ENCODE results near the gene GRN. TPM values are rescaled to one million over a fixed set of nuclear protein-coding genes. Genes with fewer than 3 reads are reported as not detected.

Gene GRN
- total RNA-seq, 1 experiment from 2014 or later: 400 TPM

DNA sequence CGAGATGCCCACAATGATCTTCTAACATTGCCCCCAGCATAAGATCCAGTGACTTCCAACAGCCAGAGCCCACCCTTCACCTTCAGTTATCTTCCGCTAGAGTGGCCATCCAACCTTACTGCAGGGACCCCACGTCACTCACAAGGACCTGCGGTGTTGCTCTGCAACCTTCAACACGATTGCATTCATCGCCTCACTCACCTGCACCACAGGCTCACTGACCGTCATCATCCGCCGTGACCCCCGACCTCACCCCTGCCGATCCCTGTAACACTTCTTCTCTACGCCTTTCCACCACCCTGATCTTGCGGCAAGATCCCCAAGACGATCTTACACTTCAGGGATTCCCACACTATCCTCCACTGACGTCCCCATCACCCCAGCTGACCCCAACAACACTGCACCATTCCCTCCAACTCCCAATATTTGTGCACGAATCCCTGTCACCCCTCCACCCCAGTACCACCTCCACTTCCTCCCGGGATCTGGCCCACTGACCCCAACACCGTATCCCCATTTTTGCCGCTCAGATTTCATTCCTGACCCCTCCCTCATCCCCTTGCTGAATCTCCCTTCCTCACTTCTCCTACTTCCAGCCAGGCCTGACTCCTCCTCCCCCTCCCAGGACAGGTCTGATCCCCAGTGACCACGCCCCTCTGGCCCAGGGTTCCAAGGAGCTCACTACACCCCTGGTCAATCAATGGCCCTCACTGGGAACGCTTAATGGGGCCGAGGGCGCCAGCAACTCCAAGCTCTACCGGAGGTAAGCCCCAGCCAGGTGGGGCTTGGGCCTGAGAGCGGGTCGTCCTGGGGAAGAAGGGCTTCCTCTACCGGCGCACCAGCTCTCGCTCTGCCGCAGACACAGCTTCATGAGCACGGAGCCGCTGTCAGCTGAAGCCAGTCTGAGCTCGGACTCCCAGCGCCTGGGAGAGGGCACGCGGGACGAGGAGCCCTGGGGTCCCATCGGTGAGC is 29.1 kb upstream of the GRN start:
- no peak overlapping the region for H3K27ac ChIP-seq (ENCODE audit: low read length)
- ATAC-seq: no peak; the same call in 1 of the 2 replicates
- POLR2A ChIA-PET (ENCODE audit: unreplicated experiment): interaction anchor here (0.6 to 0.7 kb wide), 2 partner anchors 94 to 97 kb away, joined by 3 to 20 read pairs; no protein-coding TSS in a partner anchor

DNA sequence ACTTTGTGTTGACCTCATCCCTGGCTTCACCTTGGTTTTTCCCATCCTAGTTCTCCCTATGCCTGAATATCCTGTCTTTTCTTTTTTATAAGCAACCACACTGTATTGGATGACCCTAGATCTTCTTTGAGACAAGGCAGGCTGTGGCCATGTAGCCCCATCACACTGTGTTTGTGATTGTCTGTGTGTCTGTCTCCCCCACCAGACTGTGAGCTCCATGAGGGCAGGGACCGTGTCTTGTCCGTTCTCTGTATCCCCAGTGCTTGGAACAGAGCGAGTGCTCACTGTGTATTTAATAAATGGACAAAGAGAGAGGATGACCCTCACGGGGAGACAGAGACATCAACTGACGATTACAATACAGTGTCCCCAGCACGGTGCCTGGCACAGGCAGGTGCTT is 27.6 kb upstream of the GRN start:
- Histone ChIP-seq H3K9ac (ENCODE audit: low read length) (no peak overlapping the region), H3K27ac (ENCODE audit: low read length) (no peak overlapping the region), H3K79me2 (ENCODE audit: low read length) (peaks cover 11% of the 10 kb centered on the region), H3K9me2 (replicated peaks; ENCODE audit: low read length) (no peaks in the 10 kb centered on the region), H3K4me1 (ENCODE audit: insufficient read depth, low read length) (peaks cover 11% of the 10 kb centered on the region), H3K4me3 (ENCODE audit: low read length) (no peak overlapping the region), H3K27me3 (ENCODE audit: low read length) (no peaks in the 10 kb centered on the region), H3K36me3 (ENCODE audit: low read depth, low read length) (peaks cover 30% of the 10 kb centered on the region), H4K20me1 (ENCODE audit: low read length) (0 out of 2 replicates have a peak, but pooled peaks cover 5% of the 10 kb centered on the region), H2AFZ (ENCODE audit: low read length) (no peak overlapping the region), H3K4me2 (ENCODE audit: low read length) (no peak overlapping the region), H3F3A (ENCODE audit: low read length, unreplicated experiment) (no peaks in the 10 kb centered on the region), H3K9me3 (ENCODE audit: low read length) (no peaks in the 10 kb centered on the region)
- no TSS peak for BruUV-seq (replicated peaks)
- POLR2A ChIA-PET (ENCODE audit: unreplicated experiment): interaction anchor here (0.6 kb wide), 1 partner anchor 97 kb away, joined by 3 read pairs; no protein-coding TSS in a partner anchor
- ATAC-seq: no peak
- CTCF ChIA-PET: no interaction called here
- TF ChIP-seq EZH2 (IDR thresholded peaks at IDR 0.05; ENCODE audit: low read length, unreplicated experiment): no peak
- no peak for TF ChIP-seq EZH2phosphoT487 (IDR thresholded peaks at IDR 0.05; ENCODE audit: borderline replicate concordance, low read length)
- TF ChIP-seq, protein P1, sequence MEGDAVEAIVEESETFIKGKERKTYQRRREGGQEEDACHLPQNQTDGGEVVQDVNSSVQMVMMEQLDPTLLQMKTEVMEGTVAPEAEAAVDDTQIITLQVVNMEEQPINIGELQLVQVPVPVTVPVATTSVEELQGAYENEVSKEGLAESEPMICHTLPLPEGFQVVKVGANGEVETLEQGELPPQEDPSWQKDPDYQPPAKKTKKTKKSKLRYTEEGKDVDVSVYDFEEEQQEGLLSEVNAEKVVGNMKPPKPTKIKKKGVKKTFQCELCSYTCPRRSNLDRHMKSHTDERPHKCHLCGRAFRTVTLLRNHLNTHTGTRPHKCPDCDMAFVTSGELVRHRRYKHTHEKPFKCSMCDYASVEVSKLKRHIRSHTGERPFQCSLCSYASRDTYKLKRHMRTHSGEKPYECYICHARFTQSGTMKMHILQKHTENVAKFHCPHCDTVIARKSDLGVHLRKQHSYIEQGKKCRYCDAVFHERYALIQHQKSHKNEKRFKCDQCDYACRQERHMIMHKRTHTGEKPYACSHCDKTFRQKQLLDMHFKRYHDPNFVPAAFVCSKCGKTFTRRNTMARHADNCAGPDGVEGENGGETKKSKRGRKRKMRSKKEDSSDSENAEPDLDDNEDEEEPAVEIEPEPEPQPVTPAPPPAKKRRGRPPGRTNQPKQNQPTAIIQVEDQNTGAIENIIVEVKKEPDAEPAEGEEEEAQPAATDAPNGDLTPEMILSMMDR (conservative IDR thresholded peaks at IDR 0.05; ENCODE audit: low read depth, low read length): no peak
- no peak for DNase-seq
- intact Hi-C loops (cut with micrococcal nuclease): no loop called here

More for the DNA sequence above, 29.1 kb upstream of the GRN start:
- TF ChIP-seq EZH2phosphoT487 (IDR thresholded peaks at IDR 0.05; ENCODE audit: borderline replicate concordance, low read length) (no peak), EZH2 (IDR thresholded peaks at IDR 0.05; ENCODE audit: low read length, unreplicated experiment) (no peak)
- TF ChIP-seq, protein P1 (conservative IDR thresholded peaks at IDR 0.05; ENCODE audit: low read depth, low read length): no peak
- CTCF ChIA-PET: interaction anchor here (0.6 to 1.0 kb wide), 4 partner anchors 11 to 570 kb away, joined by 3 to 4 read pairs (median 4); partner anchors contain the start of gene UBTF
- intact Hi-C loops (cut with micrococcal nuclease): no loop called here
- H3K4me2 ChIP-seq (ENCODE audit: low read length): peak overlapping the region; percentile 96
- H3K9me3 ChIP-seq (ENCODE audit: low read length): no peaks in the 10 kb centered on the region
- no peaks in the 10 kb centered on the region for H4K20me1 ChIP-seq (ENCODE audit: low read length)
- H3F3A ChIP-seq (ENCODE audit: low read length, unreplicated experiment): no peaks in the 10 kb centered on the region
- H3K9me2 ChIP-seq (replicated peaks; ENCODE audit: low read length): no peaks in the 10 kb centered on the region
- H2AFZ ChIP-seq (ENCODE audit: low read length): peak overlapping the region; percentile 74
- H3K79me2 ChIP-seq (ENCODE audit: low read length): no peaks in the 10 kb centered on the region
- no peaks in the 10 kb centered on the region for H3K27me3 ChIP-seq (ENCODE audit: low read length)
- peaks cover 17% of the 10 kb centered on the region for H3K36me3 ChIP-seq (ENCODE audit: low read depth, low read length)
- DNase-seq: no peak
- H3K4me3 ChIP-seq (ENCODE audit: low read length): peak overlapping the region; percentile 77
- 0 out of 2 replicates have a peak overlapping the region, but pooled peaks have one; percentile 13 for H3K9ac ChIP-seq (ENCODE audit: low read length)
- no TSS peak for BruUV-seq (replicated peaks)
- H3K4me1 ChIP-seq (ENCODE audit: insufficient read depth, low read length): peaks cover 11% of the 10 kb centered on the region
